Measurements from ENCODE around the gene PARD3B. TPM values are rescaled to one million over a fixed set of nuclear protein-coding genes. Genes with fewer than 3 reads are reported as not detected.

Gene PARD3B
- total and polyA plus RNA-seq, 2 experiments from 2014 or later = 3.5 to 4.4 TPM

DNA sequence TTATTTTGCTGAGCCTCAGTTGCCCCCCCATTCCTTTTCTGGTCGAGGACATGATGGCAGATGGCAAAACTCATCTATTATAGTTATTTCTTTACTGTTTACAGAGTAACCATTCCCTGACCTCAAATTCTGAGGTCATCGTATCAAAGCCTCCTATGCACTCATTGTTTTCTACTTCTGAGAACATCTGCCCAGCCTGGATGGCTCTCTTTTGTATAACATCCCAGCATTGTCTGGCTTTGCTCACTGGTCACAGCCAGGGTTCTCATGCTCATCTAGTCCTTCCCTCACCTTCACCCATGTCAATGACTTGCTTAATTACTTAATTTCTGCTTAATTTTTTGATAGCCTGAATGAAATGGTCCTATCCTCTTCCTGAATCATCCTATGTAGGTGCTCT lies 472.1 kb downstream of the PARD3B start:
- Histone ChIP-seq H3K36me3 (ENCODE audit: insufficient read depth) (no peaks in the 10 kb centered on the region), H3K79me2 (replicated peaks; ENCODE audit: insufficient read depth) (no peaks in the 10 kb centered on the region), H3F3A (replicated peaks; ENCODE audit: low read depth) (no peaks in the 10 kb centered on the region), H3K27ac (ENCODE audit: low read depth) (no peak overlapping the region), H3K4me3 (no peak overlapping the region), H3K9me2 (ENCODE audit: insufficient read depth) (peaks cover 11% of the 10 kb centered on the region; the same call in 1 of the 2 replicates), H3K4me2 (no peak overlapping the region), H4K20me1 (replicated peaks; ENCODE audit: insufficient read depth) (no peaks in the 10 kb centered on the region), H3K27me3 (ENCODE audit: insufficient read depth) (no peaks in the 10 kb centered on the region), H3K4me1 (ENCODE audit: insufficient read depth) (no peaks in the 10 kb centered on the region), H2AFZ (no peak overlapping the region)
- H3K27ac Mint-ChIP-seq = no peak overlapping the region; the same call in 1 of the 2 replicates
- H3K4me1 Mint-ChIP-seq = peaks cover 9% of the 10 kb centered on the region
- TF ChIP-seq EZH2phosphoT487 (IDR thresholded peaks at IDR 0.05; ENCODE audit: unreplicated experiment) (no peak), ZNF331 (CRISPR knock-in tag; IDR thresholded peaks at IDR 0.05; ENCODE audit: low read depth) (no peak), STAT1 (IDR thresholded peaks at IDR 0.05; ENCODE audit: unreplicated experiment) (no peak), CREB1 (CRISPR knock-in tag; IDR thresholded peaks at IDR 0.05; ENCODE audit: low read depth) (no peak), JUNB (IDR thresholded peaks at IDR 0.05; ENCODE audit: unreplicated experiment) (no peak), NANOG (IDR thresholded peaks at IDR 0.05; ENCODE audit: borderline replicate concordance) (no peak), POLR2AphosphoS5 (IDR thresholded peaks at IDR 0.05; ENCODE audit: low read depth) (no peak), EZH2 (IDR thresholded peaks at IDR 0.05; ENCODE audit: low read depth, unreplicated experiment) (no peak), ZNF114 (CRISPR knock-in tag; IDR thresholded peaks at IDR 0.05) (no peak)
- TF ChIP-seq, protein P1, sequence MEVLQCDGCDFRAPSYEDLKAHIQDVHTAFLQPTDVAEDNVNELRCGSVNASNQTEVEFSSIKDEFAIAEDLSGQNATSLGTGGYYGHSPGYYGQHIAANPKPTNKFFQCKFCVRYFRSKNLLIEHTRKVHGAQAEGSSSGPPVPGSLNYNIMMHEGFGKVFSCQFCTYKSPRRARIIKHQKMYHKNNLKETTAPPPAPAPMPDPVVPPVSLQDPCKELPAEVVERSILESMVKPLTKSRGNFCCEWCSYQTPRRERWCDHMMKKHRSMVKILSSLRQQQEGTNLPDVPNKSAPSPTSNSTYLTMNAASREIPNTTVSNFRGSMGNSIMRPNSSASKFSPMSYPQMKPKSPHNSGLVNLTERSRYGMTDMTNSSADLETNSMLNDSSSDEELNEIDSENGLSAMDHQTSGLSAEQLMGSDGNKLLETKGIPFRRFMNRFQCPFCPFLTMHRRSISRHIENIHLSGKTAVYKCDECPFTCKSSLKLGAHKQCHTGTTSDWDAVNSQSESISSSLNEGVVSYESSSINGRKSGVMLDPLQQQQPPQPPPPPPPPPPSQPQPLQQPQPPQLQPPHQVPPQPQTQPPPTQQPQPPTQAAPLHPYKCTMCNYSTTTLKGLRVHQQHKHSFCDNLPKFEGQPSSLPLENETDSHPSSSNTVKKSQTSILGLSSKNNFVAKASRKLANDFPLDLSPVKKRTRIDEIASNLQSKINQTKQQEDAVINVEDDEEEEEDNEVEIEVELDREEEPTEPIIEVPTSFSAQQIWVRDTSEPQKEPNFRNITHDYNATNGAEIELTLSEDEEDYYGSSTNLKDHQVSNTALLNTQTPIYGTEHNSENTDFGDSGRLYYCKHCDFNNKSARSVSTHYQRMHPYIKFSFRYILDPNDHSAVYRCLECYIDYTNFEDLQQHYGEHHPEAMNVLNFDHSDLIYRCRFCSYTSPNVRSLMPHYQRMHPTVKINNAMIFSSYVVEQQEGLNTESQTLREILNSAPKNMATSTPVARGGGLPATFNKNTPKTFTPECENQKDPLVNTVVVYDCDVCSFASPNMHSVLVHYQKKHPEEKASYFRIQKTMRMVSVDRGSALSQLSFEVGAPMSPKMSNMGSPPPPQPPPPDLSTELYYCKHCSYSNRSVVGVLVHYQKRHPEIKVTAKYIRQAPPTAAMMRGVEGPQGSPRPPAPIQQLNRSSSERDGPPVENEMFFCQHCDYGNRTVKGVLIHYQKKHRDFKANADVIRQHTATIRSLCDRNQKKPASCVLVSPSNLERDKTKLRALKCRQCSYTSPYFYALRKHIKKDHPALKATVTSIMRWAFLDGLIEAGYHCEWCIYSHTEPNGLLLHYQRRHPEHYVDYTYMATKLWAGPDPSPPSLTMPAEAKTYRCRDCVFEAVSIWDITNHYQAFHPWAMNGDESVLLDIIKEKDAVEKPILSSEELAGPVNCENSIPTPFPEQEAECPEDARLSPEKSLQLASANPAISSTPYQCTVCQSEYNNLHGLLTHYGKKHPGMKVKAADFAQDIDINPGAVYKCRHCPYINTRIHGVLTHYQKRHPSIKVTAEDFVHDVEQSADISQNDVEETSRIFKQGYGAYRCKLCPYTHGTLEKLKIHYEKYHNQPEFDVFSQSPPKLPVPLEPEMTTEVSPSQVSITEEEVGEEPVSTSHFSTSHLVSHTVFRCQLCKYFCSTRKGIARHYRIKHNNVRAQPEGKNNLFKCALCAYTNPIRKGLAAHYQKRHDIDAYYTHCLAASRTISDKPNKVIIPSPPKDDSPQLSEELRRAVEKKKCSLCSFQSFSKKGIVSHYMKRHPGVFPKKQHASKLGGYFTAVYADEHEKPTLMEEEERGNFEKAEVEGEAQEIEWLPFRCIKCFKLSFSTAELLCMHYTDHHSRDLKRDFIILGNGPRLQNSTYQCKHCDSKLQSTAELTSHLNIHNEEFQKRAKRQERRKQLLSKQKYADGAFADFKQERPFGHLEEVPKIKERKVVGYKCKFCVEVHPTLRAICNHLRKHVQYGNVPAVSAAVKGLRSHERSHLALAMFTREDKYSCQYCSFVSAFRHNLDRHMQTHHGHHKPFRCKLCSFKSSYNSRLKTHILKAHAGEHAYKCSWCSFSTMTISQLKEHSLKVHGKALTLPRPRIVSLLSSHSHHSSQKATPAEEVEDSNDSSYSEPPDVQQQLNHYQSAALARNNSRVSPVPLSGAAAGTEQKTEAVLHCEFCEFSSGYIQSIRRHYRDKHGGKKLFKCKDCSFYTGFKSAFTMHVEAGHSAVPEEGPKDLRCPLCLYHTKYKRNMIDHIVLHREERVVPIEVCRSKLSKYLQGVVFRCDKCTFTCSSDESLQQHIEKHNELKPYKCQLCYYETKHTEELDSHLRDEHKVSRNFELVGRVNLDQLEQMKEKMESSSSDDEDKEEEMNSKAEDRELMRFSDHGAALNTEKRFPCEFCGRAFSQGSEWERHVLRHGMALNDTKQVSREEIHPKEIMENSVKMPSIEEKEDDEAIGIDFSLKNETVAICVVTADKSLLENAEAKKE (CRISPR knock-in tag; IDR thresholded peaks at IDR 0.05) = no peak
- TF ChIP-seq, protein P2, sequence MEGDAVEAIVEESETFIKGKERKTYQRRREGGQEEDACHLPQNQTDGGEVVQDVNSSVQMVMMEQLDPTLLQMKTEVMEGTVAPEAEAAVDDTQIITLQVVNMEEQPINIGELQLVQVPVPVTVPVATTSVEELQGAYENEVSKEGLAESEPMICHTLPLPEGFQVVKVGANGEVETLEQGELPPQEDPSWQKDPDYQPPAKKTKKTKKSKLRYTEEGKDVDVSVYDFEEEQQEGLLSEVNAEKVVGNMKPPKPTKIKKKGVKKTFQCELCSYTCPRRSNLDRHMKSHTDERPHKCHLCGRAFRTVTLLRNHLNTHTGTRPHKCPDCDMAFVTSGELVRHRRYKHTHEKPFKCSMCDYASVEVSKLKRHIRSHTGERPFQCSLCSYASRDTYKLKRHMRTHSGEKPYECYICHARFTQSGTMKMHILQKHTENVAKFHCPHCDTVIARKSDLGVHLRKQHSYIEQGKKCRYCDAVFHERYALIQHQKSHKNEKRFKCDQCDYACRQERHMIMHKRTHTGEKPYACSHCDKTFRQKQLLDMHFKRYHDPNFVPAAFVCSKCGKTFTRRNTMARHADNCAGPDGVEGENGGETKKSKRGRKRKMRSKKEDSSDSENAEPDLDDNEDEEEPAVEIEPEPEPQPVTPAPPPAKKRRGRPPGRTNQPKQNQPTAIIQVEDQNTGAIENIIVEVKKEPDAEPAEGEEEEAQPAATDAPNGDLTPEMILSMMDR (conservative IDR thresholded peaks at IDR 0.05; ENCODE audit: low read depth in 2 of 2) = no peak
- TF ChIP-seq, protein P3, sequence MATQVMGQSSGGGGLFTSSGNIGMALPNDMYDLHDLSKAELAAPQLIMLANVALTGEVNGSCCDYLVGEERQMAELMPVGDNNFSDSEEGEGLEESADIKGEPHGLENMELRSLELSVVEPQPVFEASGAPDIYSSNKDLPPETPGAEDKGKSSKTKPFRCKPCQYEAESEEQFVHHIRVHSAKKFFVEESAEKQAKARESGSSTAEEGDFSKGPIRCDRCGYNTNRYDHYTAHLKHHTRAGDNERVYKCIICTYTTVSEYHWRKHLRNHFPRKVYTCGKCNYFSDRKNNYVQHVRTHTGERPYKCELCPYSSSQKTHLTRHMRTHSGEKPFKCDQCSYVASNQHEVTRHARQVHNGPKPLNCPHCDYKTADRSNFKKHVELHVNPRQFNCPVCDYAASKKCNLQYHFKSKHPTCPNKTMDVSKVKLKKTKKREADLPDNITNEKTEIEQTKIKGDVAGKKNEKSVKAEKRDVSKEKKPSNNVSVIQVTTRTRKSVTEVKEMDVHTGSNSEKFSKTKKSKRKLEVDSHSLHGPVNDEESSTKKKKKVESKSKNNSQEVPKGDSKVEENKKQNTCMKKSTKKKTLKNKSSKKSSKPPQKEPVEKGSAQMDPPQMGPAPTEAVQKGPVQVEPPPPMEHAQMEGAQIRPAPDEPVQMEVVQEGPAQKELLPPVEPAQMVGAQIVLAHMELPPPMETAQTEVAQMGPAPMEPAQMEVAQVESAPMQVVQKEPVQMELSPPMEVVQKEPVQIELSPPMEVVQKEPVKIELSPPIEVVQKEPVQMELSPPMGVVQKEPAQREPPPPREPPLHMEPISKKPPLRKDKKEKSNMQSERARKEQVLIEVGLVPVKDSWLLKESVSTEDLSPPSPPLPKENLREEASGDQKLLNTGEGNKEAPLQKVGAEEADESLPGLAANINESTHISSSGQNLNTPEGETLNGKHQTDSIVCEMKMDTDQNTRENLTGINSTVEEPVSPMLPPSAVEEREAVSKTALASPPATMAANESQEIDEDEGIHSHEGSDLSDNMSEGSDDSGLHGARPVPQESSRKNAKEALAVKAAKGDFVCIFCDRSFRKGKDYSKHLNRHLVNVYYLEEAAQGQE (IDR thresholded peaks at IDR 0.05; ENCODE audit: unreplicated experiment) = no peak
- TF ChIP-seq, protein P4, sequence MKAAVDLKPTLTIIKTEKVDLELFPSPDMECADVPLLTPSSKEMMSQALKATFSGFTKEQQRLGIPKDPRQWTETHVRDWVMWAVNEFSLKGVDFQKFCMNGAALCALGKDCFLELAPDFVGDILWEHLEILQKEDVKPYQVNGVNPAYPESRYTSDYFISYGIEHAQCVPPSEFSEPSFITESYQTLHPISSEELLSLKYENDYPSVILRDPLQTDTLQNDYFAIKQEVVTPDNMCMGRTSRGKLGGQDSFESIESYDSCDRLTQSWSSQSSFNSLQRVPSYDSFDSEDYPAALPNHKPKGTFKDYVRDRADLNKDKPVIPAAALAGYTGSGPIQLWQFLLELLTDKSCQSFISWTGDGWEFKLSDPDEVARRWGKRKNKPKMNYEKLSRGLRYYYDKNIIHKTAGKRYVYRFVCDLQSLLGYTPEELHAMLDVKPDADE (IDR thresholded peaks at IDR 0.05) = no peak
- H3K9me3 Mint-ChIP-seq = no peaks in the 10 kb centered on the region
- no peaks in the 10 kb centered on the region for H3K27me3 Mint-ChIP-seq (ENCODE audit: insufficient read depth, low read depth, poor library complexity)
- no peak for DNase-seq (ENCODE audit: low spot score)
- no peaks in the 10 kb centered on the region for H3K36me3 Mint-ChIP-seq (ENCODE audit: low read depth)
- ATAC-seq = no peak
- no peak overlapping the region for H3K4me3 Mint-ChIP-seq
